Mesodermal cell (in vitro differentiated cells): ENCODE data around the gene PLXNB1.
"Not testable (repeated sequence)": the region's sequence is repeated elsewhere in the genome, so short reads cannot be mapped to it uniquely, and the experiment has no call there.

Experiments
- H3K27ac ChIP-seq: 2 replicates; pipeline ENCODE4 v1.7.0; 2013; ENCODE audit warnings: mild to moderate bottlenecking, low read depth, low read length, moderate library complexity; ENCODE audit not compliant: severe bottlenecking
- H3K36me3 ChIP-seq: 2 replicates; pipeline ENCODE4 v1.7.1; 2013; ENCODE audit warnings: mild to moderate bottlenecking, low read length, moderate library complexity; ENCODE audit not compliant: control insufficient read depth, insufficient read depth
- H3K4me1 ChIP-seq: one replicate; pipeline ENCODE4 v1.7.1; 2013; ENCODE audit warnings: mild to moderate bottlenecking, low read length; ENCODE audit not compliant: insufficient read depth, control insufficient read depth, poor library complexity, severe bottlenecking
- H3K4me3 ChIP-seq: 2 replicates; pipeline ENCODE4 v1.7.0; 2013; ENCODE audit warnings: low read length, control low read depth, mild to moderate bottlenecking; ENCODE audit not compliant: insufficient read depth, poor library complexity, severe bottlenecking; ENCODE audit errors: extremely low read depth
- H3K9me3 ChIP-seq: 2 replicates; pipeline ENCODE4 v1.7.1; 2013; ENCODE audit warnings: mild to moderate bottlenecking, low read length, moderate library complexity; ENCODE audit not compliant: control insufficient read depth
- WGBS, 2 experiments: methylation state at CpG; one replicate each; pipeline ENCODE4 v1.1.5; 2013; ENCODE audit warnings: missing lambda C conversion rate in 2 of 2; ENCODE audit not compliant: insufficient coverage in 2 of 2; 5-methylcytosine and 5-hydroxymethylcytosine counted together

Gene PLXNB1

DNA sequence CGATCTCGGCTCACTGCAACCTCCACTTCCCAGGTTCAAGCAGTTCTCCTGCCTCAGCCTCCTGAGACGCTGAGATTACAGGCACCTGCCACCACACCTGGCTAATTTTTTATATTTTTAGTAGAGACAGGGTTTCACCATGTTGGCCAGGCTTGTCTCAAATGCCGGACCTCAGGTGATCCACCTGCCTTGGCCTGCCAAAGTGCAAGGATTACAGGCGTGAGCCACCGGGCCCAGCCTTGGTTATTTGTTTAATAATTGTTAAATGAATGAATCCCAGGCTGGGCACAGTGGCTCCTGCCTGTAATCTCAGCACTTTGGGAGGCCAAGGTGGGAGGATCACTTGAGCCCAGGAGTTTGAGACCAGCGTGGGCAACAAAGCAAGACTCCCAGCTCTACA lies 31.9 kb upstream of the PLXNB1 start:
- H3K4me3 ChIP-seq, H3K9me3 ChIP-seq, H3K27ac ChIP-seq: not testable (repeated sequence)
- peaks cover 70% of the 10 kb centered on the region for H3K36me3 ChIP-seq
- peaks cover 16% of the 10 kb centered on the region for H3K4me1 ChIP-seq
- 91 to 97% methylated on average over 4 to 6 of the region's 7 CpGs for WGBS, 2 experiments

DNA sequence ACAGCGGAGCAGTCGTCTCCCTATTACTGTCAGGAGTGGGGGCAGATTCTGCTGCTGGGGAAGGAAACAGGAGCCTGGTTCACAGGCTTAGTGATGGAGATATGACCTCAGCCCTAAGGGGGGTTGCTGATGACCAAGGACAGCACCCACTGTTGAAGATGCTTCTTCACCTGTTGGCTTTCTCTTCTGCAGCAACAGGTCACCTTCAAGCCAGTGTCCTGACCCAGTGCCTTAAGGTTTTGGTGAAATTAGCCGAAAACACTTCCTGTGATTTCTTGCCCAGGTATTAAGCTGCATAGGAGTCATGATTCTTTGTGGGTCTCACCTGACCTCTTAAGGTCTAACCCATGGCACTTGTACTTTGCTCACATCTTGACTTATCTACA lies 30.6 kb upstream of the PLXNB1 start:
- Histone ChIP-seq H3K4me3 (no peak overlapping the region), H3K4me1 (peaks cover 5% of the 10 kb centered on the region), H3K36me3 (peaks cover 75% of the 10 kb centered on the region), H3K27ac (no peak overlapping the region), H3K9me3 (no peaks in the 10 kb centered on the region)
- WGBS, 2 experiments: 100% methylated on average over 2 to 3 of the region's 3 CpGs

DNA sequence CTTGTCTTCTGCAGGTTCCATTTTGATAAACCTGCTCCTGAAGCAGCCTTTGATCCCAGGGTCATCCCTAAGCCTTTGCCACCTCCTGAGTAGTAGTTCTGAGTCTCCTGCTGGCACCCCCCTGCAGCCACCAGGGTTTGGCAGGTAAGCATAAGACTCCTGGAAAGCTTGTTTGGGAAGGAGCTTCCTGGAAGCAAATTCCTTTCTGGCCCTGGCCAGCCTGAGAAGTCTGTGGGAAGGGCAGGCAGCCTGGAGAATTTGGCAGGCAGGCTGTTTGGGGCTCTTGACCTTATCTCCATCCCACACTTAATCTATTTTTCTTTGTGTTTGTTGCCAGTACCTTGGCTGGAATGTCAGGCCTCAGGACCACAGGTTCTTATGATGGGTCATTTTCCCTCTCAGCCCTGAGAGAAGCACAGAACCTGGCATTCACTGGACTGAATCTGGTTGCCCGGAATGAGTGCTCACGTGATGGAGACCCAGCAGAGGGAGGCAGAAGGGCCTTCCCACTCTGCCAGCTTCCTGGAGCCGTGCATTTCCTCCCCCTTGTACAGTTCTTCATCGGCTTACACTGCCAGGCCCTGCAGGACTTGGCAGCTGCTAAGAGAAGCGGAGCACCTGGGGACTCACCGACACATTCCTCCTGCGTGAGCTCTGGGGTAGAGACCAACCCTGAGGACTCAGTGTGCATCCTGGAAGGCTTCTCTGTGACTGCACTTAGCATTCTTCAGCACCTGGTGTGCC lies 30.1 kb upstream of the PLXNB1 start:
- H3K4me3 ChIP-seq: no peak overlapping the region
- H3K36me3 ChIP-seq: peaks cover 80% of the 10 kb centered on the region
- H3K9me3 ChIP-seq: no peaks in the 10 kb centered on the region
- H3K4me1 ChIP-seq: no peaks in the 10 kb centered on the region
- no peak overlapping the region for H3K27ac ChIP-seq
- WGBS, 2 experiments: 91 to 93% methylated on average over 4 to 5 of the region's 7 CpGs

DNA sequence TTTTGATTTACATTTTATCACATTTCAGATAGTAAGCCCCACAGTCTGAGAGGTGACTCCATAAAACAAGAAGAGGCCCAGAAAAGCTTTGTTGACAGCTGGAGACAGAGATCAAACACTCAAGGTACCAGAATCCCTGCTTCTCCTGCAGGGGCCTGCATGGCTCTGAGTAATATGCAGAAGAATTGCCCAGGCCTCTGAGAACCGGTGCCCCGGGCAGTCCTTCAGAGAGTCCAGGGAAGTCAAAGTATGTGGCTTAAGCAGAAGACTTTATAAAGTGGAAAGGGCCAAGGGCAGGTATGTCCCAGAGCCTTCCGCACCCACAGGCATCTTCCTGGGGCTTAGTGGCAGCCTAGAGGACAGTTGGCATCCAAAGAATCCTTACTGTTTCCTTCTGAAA lies 29.4 kb upstream of the PLXNB1 start:
- Histone ChIP-seq H3K27ac (no peak overlapping the region), H3K36me3 (peaks cover 79% of the 10 kb centered on the region), H3K4me3 (no peak overlapping the region), H3K9me3 (no peaks in the 10 kb centered on the region), H3K4me1 (no peaks in the 10 kb centered on the region)
- WGBS, 2 experiments: 93 to 100% methylated on average over 1 to 3 of the region's 3 CpGs

DNA sequence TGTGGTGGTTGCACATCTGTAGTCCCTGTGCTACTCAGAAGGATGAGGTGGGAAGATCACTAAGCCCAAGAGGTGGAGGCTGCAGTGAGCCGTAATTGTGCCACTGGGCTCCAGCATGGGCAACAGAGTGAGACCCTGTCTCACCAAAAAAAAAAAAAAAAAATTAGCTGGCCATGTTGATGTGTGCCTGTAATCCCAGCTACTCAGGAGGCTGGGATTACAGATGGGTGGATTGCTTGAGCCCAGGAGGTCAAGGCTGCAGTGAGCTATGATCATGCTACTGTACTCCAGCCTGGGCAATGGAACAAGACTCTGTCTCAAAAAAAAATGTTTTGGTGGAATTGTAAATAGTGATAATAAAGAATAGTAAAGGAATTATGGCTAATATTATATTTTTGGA lies 26.6 kb upstream of the PLXNB1 start:
- WGBS, 2 experiments: 100% methylated on average over 1 of the region's 1 CpG; no CpG with 5 or more reads in 1 of the 2 experiments
- no peaks in the 10 kb centered on the region for H3K4me1 ChIP-seq
- H3K9me3 ChIP-seq: no peaks in the 10 kb centered on the region
- no peak overlapping the region for H3K27ac ChIP-seq
- H3K4me3 ChIP-seq: no peak overlapping the region
- peaks cover 93% of the 10 kb centered on the region for H3K36me3 ChIP-seq

DNA sequence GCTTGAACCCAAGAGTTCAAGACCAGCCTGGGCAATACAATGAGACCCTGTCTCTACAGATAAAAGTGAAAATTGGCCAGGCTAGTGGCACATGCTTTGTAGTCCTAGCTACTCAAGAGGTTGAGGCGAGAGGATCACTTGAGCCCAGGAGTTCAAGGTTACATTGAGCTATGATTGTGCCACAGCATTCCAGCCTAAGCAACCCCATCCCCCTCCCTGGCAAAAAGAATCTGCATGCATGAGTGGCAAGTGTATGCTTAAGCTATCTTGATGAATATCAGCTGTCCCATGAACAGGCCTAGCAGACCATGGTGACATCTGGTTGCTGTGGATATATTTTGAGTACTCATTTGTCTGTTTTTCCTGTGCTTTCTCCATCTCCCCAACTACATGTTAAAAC lies 21.4 kb upstream of the PLXNB1 start:
- Histone ChIP-seq H3K36me3 (peaks cover 63% of the 10 kb centered on the region), H3K4me1 (peaks cover 6% of the 10 kb centered on the region), H3K27ac (no peak overlapping the region), H3K4me3 (no peak overlapping the region), H3K9me3 (no peaks in the 10 kb centered on the region)
- WGBS, 2 experiments: 92% methylated on average over 1 of the region's 1 CpG; no CpG with 5 or more reads in 1 of the 2 experiments

DNA sequence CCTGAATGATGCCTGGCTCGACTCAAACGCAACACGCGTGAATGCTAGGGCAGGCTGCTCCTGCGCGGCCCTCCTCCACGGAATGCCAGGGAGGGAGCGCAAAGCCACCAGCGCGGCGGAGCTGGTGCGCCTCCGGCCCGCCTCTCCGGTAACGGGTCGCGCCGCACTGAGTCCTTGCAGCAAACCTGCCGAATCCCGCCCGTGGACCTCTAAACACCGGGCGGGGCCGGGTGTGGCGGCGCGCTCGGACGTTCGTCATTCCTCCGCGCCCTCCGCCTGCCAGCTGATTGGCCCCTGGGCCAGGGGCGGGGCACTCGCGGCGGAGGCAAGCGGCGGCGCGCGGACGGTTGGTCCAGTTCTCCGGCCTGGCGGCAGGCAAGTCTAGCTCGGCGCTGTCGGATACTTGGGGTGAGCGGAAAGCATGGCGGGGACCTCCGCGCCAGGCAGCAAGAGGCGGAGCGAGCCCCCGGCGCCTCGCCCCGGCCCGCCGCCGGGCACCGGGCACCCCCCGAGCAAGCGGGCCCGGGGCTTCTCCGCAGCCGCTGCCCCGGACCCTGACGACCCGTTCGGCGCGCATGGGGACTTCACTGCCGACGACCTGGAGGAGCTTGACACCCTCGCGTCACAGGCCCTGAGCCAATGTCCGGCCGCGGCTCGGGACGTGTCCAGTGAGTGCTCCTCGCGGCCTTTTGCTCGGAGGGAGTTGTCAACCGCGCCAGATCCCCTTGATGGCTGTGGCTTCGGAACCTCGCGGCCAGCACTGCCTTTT lies 16.7 kb upstream of the PLXNB1 start, which contains the start of gene ATRIP:
Gene ATRIP (plus strand): TSS at position 313 of the 769 bp plus-strand sequence. CDS start 109 bp downstream, at position 422.
- peaks cover 52% of the 10 kb centered on the region for H3K36me3 ChIP-seq
- H3K4me1 ChIP-seq: peaks cover 14% of the 10 kb centered on the region
- no peaks in the 10 kb centered on the region for H3K9me3 ChIP-seq
- 0 to 1% methylated on average over 69 to 91 of the region's 91 CpGs for WGBS, 2 experiments
- H3K4me3 ChIP-seq: peak within 1 kb of the TSS; percentile 75
- peak within 1 kb of the TSS; percentile 92 for H3K27ac ChIP-seq

DNA sequence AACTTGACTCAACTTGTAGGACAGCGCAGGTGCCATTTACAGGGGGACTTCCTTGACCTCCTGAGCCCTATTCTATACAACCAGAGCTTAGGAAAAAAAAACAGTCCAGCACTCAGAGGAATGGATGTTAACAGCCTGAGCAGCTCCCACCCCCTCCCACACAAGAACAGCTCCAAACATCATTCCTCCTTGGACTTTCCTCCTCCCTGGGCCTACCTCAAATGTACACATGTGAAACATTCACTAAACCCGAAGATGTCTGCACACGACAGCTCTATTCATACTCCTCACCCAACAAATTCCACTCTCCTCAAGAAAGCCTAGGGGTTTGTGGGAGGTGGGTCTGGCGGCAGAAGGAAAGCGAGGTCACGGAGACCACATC lies 16.1 kb upstream of the PLXNB1 start:
- no peaks in the 10 kb centered on the region for H3K9me3 ChIP-seq
- peaks cover 18% of the 10 kb centered on the region for H3K4me1 ChIP-seq
- peaks cover 50% of the 10 kb centered on the region for H3K36me3 ChIP-seq
- H3K27ac ChIP-seq: peak overlapping the region; percentile 23
- 3 to 86% methylated on average over 1 to 3 of the region's 6 CpGs for WGBS, 2 experiments
- peak overlapping the region; percentile 75 for H3K4me3 ChIP-seq

DNA sequence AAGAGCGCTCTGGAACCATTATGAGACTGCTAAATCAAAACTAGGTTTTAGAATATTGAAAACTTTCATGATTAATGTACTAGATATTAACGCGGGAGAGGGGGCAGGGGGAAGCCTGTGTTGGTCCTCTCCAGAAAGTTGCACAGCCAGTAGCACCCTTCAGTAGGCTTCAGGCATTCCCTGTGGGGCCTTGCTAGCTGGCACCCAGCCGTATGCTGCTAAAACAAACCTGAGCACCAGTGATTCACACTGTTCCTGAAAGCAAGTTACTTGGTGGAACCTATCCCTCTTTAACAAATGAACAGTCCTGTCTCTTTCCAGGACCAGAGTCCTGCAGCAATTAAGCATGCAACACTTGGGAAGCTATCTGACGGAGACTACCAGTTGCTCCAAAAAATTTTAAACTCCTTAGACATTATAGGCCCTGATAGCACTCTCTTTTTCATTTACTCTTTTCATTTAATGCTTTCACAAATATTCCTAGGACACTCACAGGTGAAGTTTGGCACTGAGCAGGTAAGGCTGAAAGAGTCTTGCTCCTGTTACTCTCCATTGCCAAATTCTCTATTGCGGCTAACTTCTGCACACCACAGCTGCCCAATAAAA lies 15.5 kb upstream of the PLXNB1 start:
- peaks cover 18% of the 10 kb centered on the region for H3K4me1 ChIP-seq
- no peaks in the 10 kb centered on the region for H3K9me3 ChIP-seq
- peak overlapping the region; percentile 75 for H3K4me3 ChIP-seq
- WGBS, 2 experiments: 90 to 95% methylated on average over 3 to 4 of the region's 6 CpGs
- H3K36me3 ChIP-seq: peaks cover 47% of the 10 kb centered on the region
- H3K27ac ChIP-seq: no peak overlapping the region

DNA sequence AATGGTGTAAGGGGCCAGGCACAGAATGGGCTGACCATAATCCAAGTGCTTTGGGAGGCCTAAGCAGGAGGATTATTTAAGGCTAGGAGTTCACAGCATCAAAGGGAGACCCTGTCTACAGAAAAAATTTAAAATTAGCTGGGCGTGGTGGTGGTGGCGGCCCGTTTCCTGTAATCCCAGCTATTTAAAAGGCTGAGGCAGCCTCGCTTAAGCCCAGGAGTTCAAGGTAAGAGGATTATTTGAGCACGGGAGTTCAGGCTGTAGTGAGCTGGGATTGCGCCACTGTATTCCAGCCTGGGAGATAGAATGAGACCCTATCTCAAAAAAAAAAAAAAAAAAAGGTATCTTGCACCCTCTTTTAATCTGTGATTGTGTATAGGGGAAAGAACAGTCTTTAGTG lies 12.1 kb upstream of the PLXNB1 start:
- H3K4me1 ChIP-seq: peaks cover 16% of the 10 kb centered on the region
- H3K27ac ChIP-seq: no peak overlapping the region
- H3K9me3 ChIP-seq: no peaks in the 10 kb centered on the region
- no peak overlapping the region for H3K4me3 ChIP-seq
- 98 to 100% methylated on average over 3 to 4 of the region's 6 CpGs for WGBS, 2 experiments
- H3K36me3 ChIP-seq: peaks cover 39% of the 10 kb centered on the region
